Gastroesophageal sphincter (tissue), 3 donors: Measurements from ENCODE around the gene DOC2A.

Experiments used
- CTCF ChIP-seq, 4 experiments: fragments of 200-600 bp in 2 of 4; fragments of 450-650 bp in 2 of 4; sonication (generic) in 1 of 4; IDR thresholded peaks; one replicate each; pipeline ENCODE4 v1.5.1; 2017 to 2019; ENCODE audit warnings: antibody characterized with exemption in 4 of 4, mild to moderate bottlenecking in 2 of 4, moderate library complexity in 2 of 4
- POLR2A ChIP-seq, 2 donors: fragments of 450-650 bp; IDR thresholded peaks; one replicate each; pipeline ENCODE4 v1.6.1; 2017; ENCODE audit warnings: antibody characterized with exemption in 2 of 2, mild to moderate bottlenecking in 2 of 2, moderate library complexity in 1 of 2
- POLR2AphosphoS5 ChIP-seq: sonication (generic); formaldehyde crosslinking; IDR thresholded peaks from one replicate; pipeline ENCODE4 v1.6.1; 2017; ENCODE audit warnings: antibody characterized with exemption

DNA sequence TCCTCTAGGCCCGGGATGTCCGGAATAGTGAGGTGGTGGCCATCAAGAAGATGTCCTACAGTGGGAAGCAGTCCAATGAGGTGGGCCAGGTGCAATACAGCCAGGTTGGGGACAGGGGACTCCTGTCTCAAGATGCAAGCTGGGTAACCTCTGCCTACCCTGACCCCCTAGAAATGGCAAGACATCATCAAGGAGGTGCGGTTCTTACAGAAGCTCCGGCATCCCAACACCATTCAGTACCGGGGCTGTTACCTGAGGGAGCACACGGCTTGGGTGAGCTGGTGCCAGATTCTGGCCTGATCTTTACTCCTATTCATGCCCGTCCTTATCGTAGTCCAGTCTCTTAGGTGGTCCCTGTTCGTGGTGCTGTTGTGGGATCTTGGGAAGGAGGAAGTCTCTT is 32.7 kb downstream of the DOC2A start:
- TF ChIP-seq CTCF (IDR thresholded peaks at IDR 0.05): no peak
- no peak for TF ChIP-seq POLR2A (IDR thresholded peaks at IDR 0.05)
- no peak for TF ChIP-seq POLR2AphosphoS5
